Right hindlimb (tissue), 1 donor: ENCODE measurements around the gene CHD9NB.
"Not testable (repeated sequence)": the region's sequence is repeated elsewhere in the genome, so short reads cannot be mapped to it uniquely, and the experiment has no call there.

ENCODE experiments used
- DNase-seq: peaks from one replicate; pipeline ENCODE4 v3.0.0-alpha.2; 2018

Gene CHD9NB

GRCh38 chr16:53055541-53056391, 3.1 kb upstream of the CHD9NB start:
- peak; percentile 62 for DNase-seq

GRCh38 chr16:53054670-53055485, 2.2 kb upstream of the CHD9NB start, which contains the start of gene CHD9:
Gene CHD9 (plus strand): TSS chr16:53054991. CDS start chr16:53156090, 101,099 bp downstream.
- peak; percentile 92 for DNase-seq

- DNase-seq, result peak; percentile 78
Measured at GRCh38 chr16:53053967-53054669, 1.4 kb upstream of the CHD9NB start.

- not testable (repeated sequence) for DNase-seq
Measured at GRCh38 chr16:53051255-53051654, 1.4 kb downstream of the CHD9NB start.

- no peak for DNase-seq
Measured at GRCh38 chr16:53048139-53048915, 4.4 kb downstream of the CHD9NB start.

GRCh38 chr16:53047515-53047914, 5.2 kb downstream of the CHD9NB start:
- DNase-seq, result not testable (repeated sequence)

- no peak for DNase-seq
Measured at GRCh38 chr16:53045341-53046220, 7.1 kb downstream of the CHD9NB start.

GRCh38 chr16:53043986-53044601, 8.6 kb downstream of the CHD9NB start:
- peak; percentile 63 for DNase-seq

GRCh38 chr16:53043428-53043831, 9.3 kb downstream of the CHD9NB start:
- DNase-seq, result peak; percentile 71

- DNase-seq, result no peak
Measured at GRCh38 chr16:53042235-53042701, 10.4 kb downstream of the CHD9NB start.

GRCh38 chr16:53041320-53042051, 11.2 kb downstream of the CHD9NB start:
- peak; percentile 96 for DNase-seq

GRCh38 chr16:53040788-53041187, 11.9 kb downstream of the CHD9NB start:
- DNase-seq, result no peak

- not testable (repeated sequence) for DNase-seq
Measured at GRCh38 chr16:53036711-53037110, 16.0 kb downstream of the CHD9NB start.

- DNase-seq, result no peak
Measured at GRCh38 chr16:53036066-53036465, 16.6 kb downstream of the CHD9NB start.

- DNase-seq, result no peak
Measured at GRCh38 chr16:53035176-53035942, 17.3 kb downstream of the CHD9NB start.

GRCh38 chr16:53034306-53034705, 18.4 kb downstream of the CHD9NB start:
- DNase-seq, result no peak

- no peak for DNase-seq
Measured at GRCh38 chr16:53031323-53031942, 21.3 kb downstream of the CHD9NB start.

GRCh38 chr16:53029971-53030370, 22.7 kb downstream of the CHD9NB start:
- DNase-seq, result no peak

GRCh38 chr16:53024045-53024444, 28.7 kb downstream of the CHD9NB start:
- DNase-seq, result no peak
